Esophagus squamous epithelium (tissue), 4 donors: Measurements from ENCODE around the gene ABCC1.

Experiments used
- POLR2A ChIP-seq, 4 donors: fragments of 450-650 bp; IDR thresholded peaks; one replicate each; pipeline ENCODE4 v1.6.1; 2017; ENCODE audit warnings: antibody characterized with exemption in 4 of 4, mild to moderate bottlenecking in 4 of 4, moderate library complexity in 3 of 4
- TF ChIP-seq, protein P1 (sequence below), 6 experiments: fragments of 450-650 bp in 4 of 6; fragments of 200-600 bp in 2 of 6; sonication (generic) in 2 of 6; IDR thresholded peaks; one replicate each; pipeline ENCODE4 v1.5.1; 2016 to 2019; ENCODE audit warnings: antibody characterized with exemption in 6 of 6, mild to moderate bottlenecking in 4 of 6, moderate library complexity in 4 of 6

DNA sequence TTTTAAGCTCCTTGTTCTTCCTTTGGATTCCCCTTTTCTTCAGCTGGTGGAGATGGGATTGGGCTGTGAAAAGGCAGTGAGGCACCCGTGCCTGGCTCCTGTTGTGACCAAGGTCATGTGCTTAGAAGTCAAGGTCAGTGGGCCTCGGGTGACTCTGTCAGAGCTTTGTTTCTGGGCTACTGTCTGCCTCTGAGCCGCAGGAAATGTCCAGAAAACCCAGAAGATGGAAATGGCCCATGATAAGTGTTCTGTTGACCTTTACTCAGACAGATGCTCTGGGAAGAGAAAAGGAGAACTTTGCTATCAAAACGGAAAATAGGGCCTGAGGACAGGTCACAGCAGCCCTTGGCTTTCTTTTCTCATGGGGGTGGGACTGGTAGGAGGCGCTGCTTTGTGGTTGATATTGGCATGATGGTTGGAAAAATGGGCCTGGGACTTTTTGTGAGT, 2.9 kb downstream of the ABCC1 start:
- TF ChIP-seq, protein P1, sequence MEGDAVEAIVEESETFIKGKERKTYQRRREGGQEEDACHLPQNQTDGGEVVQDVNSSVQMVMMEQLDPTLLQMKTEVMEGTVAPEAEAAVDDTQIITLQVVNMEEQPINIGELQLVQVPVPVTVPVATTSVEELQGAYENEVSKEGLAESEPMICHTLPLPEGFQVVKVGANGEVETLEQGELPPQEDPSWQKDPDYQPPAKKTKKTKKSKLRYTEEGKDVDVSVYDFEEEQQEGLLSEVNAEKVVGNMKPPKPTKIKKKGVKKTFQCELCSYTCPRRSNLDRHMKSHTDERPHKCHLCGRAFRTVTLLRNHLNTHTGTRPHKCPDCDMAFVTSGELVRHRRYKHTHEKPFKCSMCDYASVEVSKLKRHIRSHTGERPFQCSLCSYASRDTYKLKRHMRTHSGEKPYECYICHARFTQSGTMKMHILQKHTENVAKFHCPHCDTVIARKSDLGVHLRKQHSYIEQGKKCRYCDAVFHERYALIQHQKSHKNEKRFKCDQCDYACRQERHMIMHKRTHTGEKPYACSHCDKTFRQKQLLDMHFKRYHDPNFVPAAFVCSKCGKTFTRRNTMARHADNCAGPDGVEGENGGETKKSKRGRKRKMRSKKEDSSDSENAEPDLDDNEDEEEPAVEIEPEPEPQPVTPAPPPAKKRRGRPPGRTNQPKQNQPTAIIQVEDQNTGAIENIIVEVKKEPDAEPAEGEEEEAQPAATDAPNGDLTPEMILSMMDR (IDR thresholded peaks at IDR 0.05) = no peak
- TF ChIP-seq POLR2A (IDR thresholded peaks at IDR 0.05) = no peak
